KBM-7 (cell line): ENCODE measurements around the gene SLC2A1.

Source experiments
- DNase-seq: peaks from one replicate; pipeline ENCODE4 v3.0.0-alpha.2; 2015
- in situ Hi-C: fragments of 300-500 bp; cut with MboI; formaldehyde crosslinking; loops from 2 replicates; pipeline ENCODE4 v1.14.3; 2020; ENCODE audit warnings: low sequenced_read_pairs, low pct_unique_long_range_greater_than_20kb, mixed read lengths

Gene SLC2A1

DNA sequence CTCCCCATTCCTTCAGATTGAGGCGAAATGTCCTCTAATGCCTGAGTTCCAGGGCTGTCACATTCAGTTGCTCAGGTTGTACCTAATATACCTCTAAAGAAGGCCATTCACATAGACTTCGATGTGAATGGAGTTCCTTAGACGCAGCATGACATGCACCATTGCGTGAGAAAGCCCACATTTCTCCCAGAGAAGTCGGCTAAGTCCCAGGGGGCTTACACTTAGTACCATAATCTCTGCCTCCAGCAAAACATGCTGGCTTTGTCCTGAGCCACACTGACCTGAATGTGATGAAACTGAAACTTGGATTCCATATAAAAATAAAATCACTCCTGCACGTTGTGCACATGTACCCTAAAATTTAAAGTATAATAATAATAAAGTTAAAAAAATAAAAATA is 23.2 kb upstream of the SLC2A1 start:
- in situ Hi-C loops, result no loop called here
- DNase-seq, result no peak

- no peak for DNase-seq
- in situ Hi-C loops, result no loop called here
Observed at GRCh38 chr1:42981255-42981805, 22.7 kb upstream of the SLC2A1 start.

DNA sequence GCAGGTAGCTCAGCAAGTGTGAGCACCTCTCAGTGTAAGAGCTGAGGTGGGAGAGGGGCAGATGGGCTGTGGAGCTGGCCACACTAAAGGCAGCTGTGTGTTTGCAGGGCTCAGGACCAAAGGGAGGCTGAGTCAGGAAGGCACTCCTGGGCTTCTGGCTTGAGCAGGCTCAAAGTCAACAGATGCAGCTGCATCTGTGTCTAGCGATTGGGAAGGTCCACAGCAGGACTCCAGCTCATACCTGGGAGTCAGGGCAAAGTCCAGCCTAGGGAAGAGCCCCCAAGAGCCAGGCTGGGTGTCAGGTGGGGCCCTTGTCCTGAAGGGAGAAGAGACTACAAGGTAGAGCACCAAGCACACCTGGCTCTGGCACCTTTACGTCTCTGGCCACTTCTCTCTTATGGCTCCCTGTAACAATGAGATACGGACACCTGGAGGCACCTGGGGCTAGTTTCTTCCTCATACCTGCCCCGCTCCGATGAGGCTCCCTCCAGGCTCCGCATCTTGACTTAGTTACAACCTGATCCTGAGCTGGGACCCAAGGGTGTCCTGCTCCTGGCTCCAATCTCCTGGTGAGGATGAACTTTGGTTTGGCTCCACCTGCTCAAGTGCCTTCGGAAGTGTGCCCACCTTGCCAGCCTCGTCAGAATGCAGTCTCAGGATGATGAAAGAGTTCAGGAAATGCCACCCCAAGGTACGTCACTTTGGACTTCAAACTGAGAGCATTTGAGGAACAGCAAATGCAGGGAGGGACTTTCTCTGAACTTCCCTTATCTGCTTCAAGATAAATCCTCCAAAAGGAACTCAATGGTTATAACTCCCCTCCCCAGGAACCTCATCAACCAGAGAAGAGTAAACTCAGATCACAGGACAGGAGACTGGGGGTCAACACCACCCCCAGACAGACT is 21.5 kb upstream of the SLC2A1 start:
- peak; percentile 47 for DNase-seq
- in situ Hi-C loops, result no loop called here

DNA sequence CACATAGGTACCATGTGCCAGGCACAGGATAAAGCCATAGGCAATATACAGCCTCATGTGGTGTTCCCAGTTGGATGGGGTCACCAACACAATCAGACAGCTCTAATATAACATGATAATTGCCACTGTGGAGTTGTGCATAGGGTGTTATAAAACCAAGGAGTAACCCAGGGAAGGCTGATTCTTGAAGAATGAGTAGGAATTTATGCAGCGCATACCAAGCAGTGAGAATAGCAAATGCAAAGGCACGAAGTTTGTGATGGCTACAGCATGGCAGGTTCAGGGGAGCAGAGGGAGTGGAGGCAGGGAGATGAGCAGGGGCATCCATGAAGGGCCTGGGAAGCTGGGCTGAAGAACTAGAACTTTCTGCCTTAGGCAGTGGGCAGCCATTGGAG is 20.4 kb upstream of the SLC2A1 start:
- no peak for DNase-seq
- in situ Hi-C loops, result no loop called here

DNA sequence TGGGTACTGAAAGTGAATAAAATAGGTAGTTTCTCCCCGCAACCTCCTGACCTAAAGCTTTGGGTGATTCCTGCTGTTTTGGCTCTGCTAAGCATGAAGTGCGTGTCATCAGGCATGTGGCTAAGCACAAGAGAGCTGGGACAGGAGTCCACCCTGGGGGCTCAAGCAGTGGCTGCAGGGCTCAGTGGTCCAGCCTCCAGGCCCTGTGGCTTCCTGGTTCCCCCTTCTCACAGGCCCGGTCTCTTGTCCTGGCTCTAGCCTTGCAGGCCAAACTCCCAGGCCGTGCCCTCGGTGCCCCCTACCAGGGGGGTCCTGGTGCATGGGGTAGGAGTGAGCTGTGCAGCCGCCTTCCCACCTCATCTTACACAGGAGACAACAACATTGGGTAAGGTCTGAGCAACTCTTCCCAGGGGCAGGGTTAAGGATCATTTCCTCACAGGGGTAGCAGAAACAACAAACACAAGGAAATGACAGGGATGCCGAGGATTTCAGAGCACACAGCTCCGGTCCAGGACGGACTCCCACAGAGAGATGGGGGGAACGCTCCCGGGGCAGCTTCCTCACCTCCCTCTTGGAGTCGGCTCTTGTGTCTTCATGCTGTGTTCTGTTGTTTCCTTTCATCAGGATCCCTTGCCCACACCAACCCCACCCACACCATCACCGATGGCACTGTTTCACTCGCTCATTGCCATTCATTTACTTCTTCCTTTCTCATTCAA is 19.8 kb upstream of the SLC2A1 start:
- in situ Hi-C loops, result no loop called here
- no peak for DNase-seq

GRCh38 chr1:42977653-42978052 is 19.0 kb upstream of the SLC2A1 start:
- DNase-seq, result no peak
- in situ Hi-C loops, result no loop called here

DNA sequence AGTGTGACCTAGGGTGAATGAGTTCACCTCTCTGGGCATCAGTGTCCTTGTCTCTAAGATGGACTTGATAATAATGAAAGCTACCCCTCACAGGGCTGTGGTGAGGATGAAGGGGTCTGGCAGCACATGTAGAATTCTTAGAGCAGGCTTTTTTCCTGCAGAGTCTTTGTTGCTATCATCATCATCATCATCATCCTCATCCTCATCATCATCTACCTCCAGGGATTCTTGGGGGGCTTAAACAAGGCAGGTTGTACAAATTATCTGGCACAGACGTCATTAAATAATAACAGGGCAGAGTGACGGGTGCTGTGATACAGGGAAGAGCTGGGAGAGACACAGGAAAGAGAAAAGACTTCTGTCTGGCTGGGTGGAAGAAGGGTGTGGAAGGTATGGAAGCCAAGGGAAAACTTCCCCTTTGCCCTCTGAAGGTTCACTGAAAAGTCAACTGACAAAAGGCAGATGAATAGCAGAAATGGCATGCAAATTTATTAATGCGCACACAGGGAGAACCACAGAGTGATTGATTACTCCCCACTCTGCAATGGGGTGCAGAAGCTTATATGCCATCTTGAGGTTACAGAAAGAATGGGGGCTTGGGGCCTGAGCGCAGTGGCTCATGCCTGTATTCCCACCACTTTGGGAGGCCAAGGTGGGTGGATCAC is 17.0 kb upstream of the SLC2A1 start:
- no peak for DNase-seq
- in situ Hi-C loops, result no loop called here

- in situ Hi-C loops, result no loop called here
- no peak for DNase-seq
Observed at GRCh38 chr1:42974767-42975437, 16.2 kb upstream of the SLC2A1 start.

GRCh38 chr1:42973799-42974198 is 15.1 kb upstream of the SLC2A1 start:
- no peak for DNase-seq
- in situ Hi-C loops, result no loop called here

GRCh38 chr1:42973286-42973685 is 14.6 kb upstream of the SLC2A1 start:
- in situ Hi-C loops, result no loop called here
- DNase-seq, result no peak

- in situ Hi-C loops, result no loop called here
Observed at GRCh38 chr1:42971841-42972291, 13.2 kb upstream of the SLC2A1 start.

DNA sequence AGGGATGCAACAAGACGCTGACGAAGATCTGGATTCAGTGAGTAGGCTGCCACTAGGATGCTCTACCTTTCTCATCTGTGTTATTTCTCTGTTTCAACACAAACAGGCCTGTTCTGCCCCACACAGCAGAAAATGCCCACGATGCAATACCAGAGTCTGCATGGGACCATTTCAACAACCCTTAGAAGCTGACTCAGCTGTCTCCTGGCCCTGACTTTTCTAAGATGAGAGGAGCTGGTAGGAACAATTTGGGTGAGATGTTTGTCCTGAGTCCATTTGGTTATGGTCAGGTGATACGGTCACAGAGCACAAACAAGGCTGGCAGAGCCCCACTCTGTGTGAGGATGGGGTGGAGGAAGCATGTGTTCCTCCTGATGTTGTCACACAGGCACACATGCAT is 11.5 kb upstream of the SLC2A1 start:
- no peak for DNase-seq

More at GRCh38 chr1:42971841-42972291, 13.2 kb upstream of the SLC2A1 start:
- DNase-seq, result no peak

GRCh38 chr1:42968654-42969053 is 10.0 kb upstream of the SLC2A1 start:
- in situ Hi-C loops, result no loop called here

More for the DNA sequence above, 11.5 kb upstream of the SLC2A1 start:
- in situ Hi-C loops, result no loop called here

GRCh38 chr1:42966688-42967612 is 8.3 kb upstream of the SLC2A1 start:
- in situ Hi-C loops, result no loop called here
- no peak for DNase-seq

More at GRCh38 chr1:42968654-42969053, 10.0 kb upstream of the SLC2A1 start:
- DNase-seq, result no peak

DNA sequence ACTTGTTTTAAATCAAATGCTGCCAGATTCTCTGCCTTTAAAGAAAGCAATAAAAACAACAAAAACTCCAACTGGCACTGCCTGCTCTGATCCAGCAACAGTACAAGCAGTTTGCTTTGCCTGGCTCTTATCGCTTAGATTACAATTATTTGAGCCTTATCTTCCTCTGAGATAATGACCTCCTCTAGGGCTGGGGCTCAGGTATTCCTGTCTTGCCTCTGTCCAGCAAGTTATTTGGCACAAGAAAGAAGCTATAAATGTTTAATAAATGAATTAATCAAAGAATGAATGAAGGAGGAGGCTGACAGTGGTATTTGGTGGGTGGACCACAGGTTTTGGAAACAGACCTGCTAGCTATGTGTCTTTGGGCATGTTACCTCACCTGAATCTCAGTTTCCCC is 6.7 kb upstream of the SLC2A1 start:
- in situ Hi-C loops, result no loop called here
- no peak for DNase-seq

GRCh38 chr1:42964044-42964812 is 5.6 kb upstream of the SLC2A1 start:
- in situ Hi-C loops, result no loop called here
- DNase-seq, result no peak

DNA sequence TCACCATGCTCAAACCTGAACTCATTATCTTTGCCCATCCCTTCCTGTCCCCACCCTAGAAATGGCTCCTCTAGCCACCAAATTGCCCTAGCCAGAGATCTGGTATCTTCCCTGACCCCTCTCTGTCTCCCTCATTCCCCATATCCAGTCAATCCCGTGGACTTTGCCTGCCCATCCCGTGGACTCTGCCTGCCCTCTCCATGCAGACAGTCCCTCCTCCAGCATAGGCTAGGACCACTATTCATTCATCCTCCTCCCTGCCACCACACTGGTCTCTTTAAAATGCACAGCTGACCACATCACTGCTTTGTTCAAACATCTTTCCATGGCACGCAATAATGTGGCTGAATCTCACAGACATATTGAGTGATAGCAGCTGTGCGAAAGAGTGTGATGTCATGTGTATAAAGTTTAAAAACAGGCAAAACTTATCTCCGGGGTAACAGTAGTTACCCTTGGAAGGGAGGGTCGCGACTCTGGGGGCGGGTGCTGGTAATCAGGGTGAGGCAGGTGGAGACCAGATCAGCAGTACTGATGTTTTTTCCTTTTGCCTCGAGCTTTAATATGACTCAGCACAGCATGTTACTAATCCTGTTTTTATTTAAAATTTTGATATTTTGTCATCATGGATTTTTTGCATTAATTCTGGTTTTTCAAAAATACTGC is 4.8 kb upstream of the SLC2A1 start:
- DNase-seq, result no peak
- in situ Hi-C loops, result no loop called here
